HG03442 (cell line): Measurements from ENCODE around the gene CDCA4.

ENCODE experiments used
- ATAC-seq: cut with Tn5 transposase; IDR thresholded peaks from one replicate; pipeline ENCODE4 v1.9.1; 2021; ENCODE audit warnings: mild to moderate bottlenecking, moderate library complexity; ENCODE audit not compliant: unreplicated experiment

The CDCA4 gene

GRCh38 chr14:104965561-104966231 is 55.2 kb downstream of the CDCA4 start:
- no peak for ATAC-seq

GRCh38 chr14:104964546-104964945 is 56.3 kb downstream of the CDCA4 start:
- ATAC-seq: no peak
